GM10847 (cell line): Measurements from ENCODE around the gene CEP350.

Source experiments
- POLR2A ChIP-seq: IDR thresholded peaks from 2 replicates; pipeline ENCODE4 v1.6.1; 2011; ENCODE audit not compliant: insufficient read length; ENCODE audit errors: extremely low read depth

The CEP350 gene

GRCh38 chr1:180103819-180104218, 149.2 kb downstream of the CEP350 start:
- no peak for TF ChIP-seq POLR2A

- TF ChIP-seq POLR2A, result no peak
These were observed 157.5 kb downstream of the CEP350 start for GRCh38 chr1:180112091-180112490.

GRCh38 chr1:180112984-180113647, 158.5 kb downstream of the CEP350 start:
- TF ChIP-seq POLR2A, result no peak

- TF ChIP-seq POLR2A, result no peak
These were observed 159.9 kb downstream of the CEP350 start for GRCh38 chr1:180114396-180114945.

GRCh38 chr1:180116964-180117763, 162.6 kb downstream of the CEP350 start:
- TF ChIP-seq POLR2A, result no peak

GRCh38 chr1:180117764-180118116, 163.1 kb downstream of the CEP350 start:
- TF ChIP-seq POLR2A, result no peak

- TF ChIP-seq POLR2A, result no peak
These were observed 165.2 kb downstream of the CEP350 start for GRCh38 chr1:180119837-180120236.

- TF ChIP-seq POLR2A, result no peak
These were observed 168.9 kb downstream of the CEP350 start for GRCh38 chr1:180123463-180123936.

GRCh38 chr1:180130651-180131050, 176.0 kb downstream of the CEP350 start:
- TF ChIP-seq POLR2A, result no peak

- no peak for TF ChIP-seq POLR2A
These were observed 176.9 kb downstream of the CEP350 start for GRCh38 chr1:180131510-180131909.

- TF ChIP-seq POLR2A, result no peak
These were observed 178.6 kb downstream of the CEP350 start for GRCh38 chr1:180133193-180133592.

GRCh38 chr1:180135535-180135934, 180.9 kb downstream of the CEP350 start:
- no peak for TF ChIP-seq POLR2A

GRCh38 chr1:180136331-180136967, 181.8 kb downstream of the CEP350 start:
- no peak for TF ChIP-seq POLR2A

- no peak for TF ChIP-seq POLR2A
These were observed 182.4 kb downstream of the CEP350 start for GRCh38 chr1:180136968-180137356.

GRCh38 chr1:180137776-180138175, 183.2 kb downstream of the CEP350 start:
- no peak for TF ChIP-seq POLR2A

GRCh38 chr1:180141381-180141934, 186.8 kb downstream of the CEP350 start:
- no peak for TF ChIP-seq POLR2A

GRCh38 chr1:180143359-180143758, 188.7 kb downstream of the CEP350 start:
- no peak for TF ChIP-seq POLR2A
